Measurements from ENCODE around the gene HOXD1.

Gene HOXD1

GRCh38 chr2:176193048-176193447 lies 4.6 kb downstream of the HOXD1 start:
- TF ChIP-seq YY1 (IDR thresholded peaks at IDR 0.05; ENCODE audit: low read depth) (no peak), EGR1 (IDR thresholded peaks at IDR 0.05) (no peak), TCF12 (IDR thresholded peaks at IDR 0.05; ENCODE audit: low read depth) (no peak), REST (IDR thresholded peaks at IDR 0.05; ENCODE audit: low read depth) (no peak), ZBTB7A (IDR thresholded peaks at IDR 0.05; ENCODE audit: low read depth) (no peak), EP300 (IDR thresholded peaks at IDR 0.05; ENCODE audit: borderline replicate concordance) (no peak), MAX (IDR thresholded peaks at IDR 0.05) (no peak), CREB1 (IDR thresholded peaks at IDR 0.05; ENCODE audit: low read depth) (no peak), NFIC (IDR thresholded peaks at IDR 0.05) (no peak), TEAD4 (IDR thresholded peaks at IDR 0.05) (no peak), RAD21 (IDR thresholded peaks at IDR 0.05; ENCODE audit: low read depth) (no peak), USF1 (IDR thresholded peaks at IDR 0.05) (no peak), FOXM1 (IDR thresholded peaks at IDR 0.05; ENCODE audit: borderline replicate concordance, low read depth) (no peak), CEBPB (IDR thresholded peaks at IDR 0.05) (no peak), TAF1 (IDR thresholded peaks at IDR 0.05; ENCODE audit: low read depth) (no peak)

- no peak for TF ChIP-seq TAF1 (IDR thresholded peaks at IDR 0.05; ENCODE audit: low read depth)
- no peak for TF ChIP-seq CEBPB (IDR thresholded peaks at IDR 0.05)
- TF ChIP-seq ZBTB7A (IDR thresholded peaks at IDR 0.05; ENCODE audit: low read depth) = no peak
- no peak for TF ChIP-seq TEAD4 (IDR thresholded peaks at IDR 0.05)
- no peak for TF ChIP-seq REST (IDR thresholded peaks at IDR 0.05; ENCODE audit: low read depth)
- TF ChIP-seq EP300 (IDR thresholded peaks at IDR 0.05; ENCODE audit: borderline replicate concordance) = no peak
- no peak for TF ChIP-seq FOXM1 (IDR thresholded peaks at IDR 0.05; ENCODE audit: borderline replicate concordance, low read depth)
- TF ChIP-seq YY1 (IDR thresholded peaks at IDR 0.05; ENCODE audit: low read depth) = no peak
- no peak for TF ChIP-seq TCF12 (IDR thresholded peaks at IDR 0.05; ENCODE audit: low read depth)
- TF ChIP-seq USF1 (IDR thresholded peaks at IDR 0.05) = no peak
- TF ChIP-seq CREB1 (IDR thresholded peaks at IDR 0.05; ENCODE audit: low read depth) = no peak
- TF ChIP-seq NFIC (IDR thresholded peaks at IDR 0.05) = no peak
- no peak for TF ChIP-seq MAX (IDR thresholded peaks at IDR 0.05)
- no peak for TF ChIP-seq EGR1 (IDR thresholded peaks at IDR 0.05)
- no peak for TF ChIP-seq RAD21 (IDR thresholded peaks at IDR 0.05; ENCODE audit: low read depth)
Measured at GRCh38 chr2:176199902-176200301, 11.4 kb downstream of the HOXD1 start.

- no peak for TF ChIP-seq TEAD4 (IDR thresholded peaks at IDR 0.05)
- no peak for TF ChIP-seq ZBTB7A (IDR thresholded peaks at IDR 0.05; ENCODE audit: low read depth)
- no peak for TF ChIP-seq EGR1 (IDR thresholded peaks at IDR 0.05)
- TF ChIP-seq REST (IDR thresholded peaks at IDR 0.05; ENCODE audit: low read depth) = no peak
- no peak for TF ChIP-seq USF1 (IDR thresholded peaks at IDR 0.05)
- TF ChIP-seq MAX (IDR thresholded peaks at IDR 0.05) = no peak
- TF ChIP-seq YY1 (IDR thresholded peaks at IDR 0.05; ENCODE audit: low read depth) = no peak
- TF ChIP-seq RAD21 (IDR thresholded peaks at IDR 0.05; ENCODE audit: low read depth) = no peak
- no peak for TF ChIP-seq FOXM1 (IDR thresholded peaks at IDR 0.05; ENCODE audit: borderline replicate concordance, low read depth)
- TF ChIP-seq CEBPB (IDR thresholded peaks at IDR 0.05) = no peak
- TF ChIP-seq EP300 (IDR thresholded peaks at IDR 0.05; ENCODE audit: borderline replicate concordance) = no peak
- no peak for TF ChIP-seq NFIC (IDR thresholded peaks at IDR 0.05)
- no peak for TF ChIP-seq CREB1 (IDR thresholded peaks at IDR 0.05; ENCODE audit: low read depth)
Measured at GRCh38 chr2:176200971-176201370, 12.5 kb downstream of the HOXD1 start.

- TF ChIP-seq RAD21 (IDR thresholded peaks at IDR 0.05; ENCODE audit: low read depth) (no peak), ZBTB7A (IDR thresholded peaks at IDR 0.05; ENCODE audit: low read depth) (no peak), FOXM1 (IDR thresholded peaks at IDR 0.05; ENCODE audit: borderline replicate concordance, low read depth) (no peak), EP300 (IDR thresholded peaks at IDR 0.05; ENCODE audit: borderline replicate concordance) (no peak), EGR1 (IDR thresholded peaks at IDR 0.05) (no peak), CEBPB (IDR thresholded peaks at IDR 0.05) (no peak), TAF1 (IDR thresholded peaks at IDR 0.05; ENCODE audit: low read depth) (no peak), USF1 (IDR thresholded peaks at IDR 0.05) (no peak), YY1 (IDR thresholded peaks at IDR 0.05; ENCODE audit: low read depth) (no peak), TCF12 (IDR thresholded peaks at IDR 0.05; ENCODE audit: low read depth) (no peak), TEAD4 (IDR thresholded peaks at IDR 0.05) (no peak), CREB1 (IDR thresholded peaks at IDR 0.05; ENCODE audit: low read depth) (no peak), REST (IDR thresholded peaks at IDR 0.05; ENCODE audit: low read depth) (no peak), MAX (IDR thresholded peaks at IDR 0.05) (no peak), NFIC (IDR thresholded peaks at IDR 0.05) (no peak)
Measured at GRCh38 chr2:176202491-176202890, 14.0 kb downstream of the HOXD1 start.
